DMS114 treated with DMSO at 0.1 percent for 48 hours (cell line): Measurements from ENCODE around the gene OR4E1.
"Not testable (repeated sequence)": the region's sequence is repeated elsewhere in the genome, so short reads cannot be mapped to it uniquely, and the experiment has no call there.

Experiments used
- DNase-seq: peaks from one replicate; lab custom pipeline; 2025; ENCODE audit not compliant: unreplicated experiment; lab: John Stamatoyannopoulos, UW

The OR4E1 gene

GRCh38 chr14:21673718-21674117, at the start of gene OR4E1:
Gene OR4E1, minus strand, starts transcription at chr14:21673818. Its CDS starts 2,883 bp downstream, at chr14:21670935.
- DNase-seq = no peak

- DNase-seq = no peak
Observed at GRCh38 chr14:21721504-21721903, 47.9 kb upstream of the OR4E1 start.

GRCh38 chr14:21719841-21720240, 46.2 kb upstream of the OR4E1 start:
- no peak for DNase-seq

GRCh38 chr14:21714318-21714929, 40.8 kb upstream of the OR4E1 start:
- DNase-seq = no peak

- no peak for DNase-seq
Observed at GRCh38 chr14:21712036-21712435, 38.4 kb upstream of the OR4E1 start.

GRCh38 chr14:21711360-21711961, 37.8 kb upstream of the OR4E1 start:
- DNase-seq = peak; percentile 29

- no peak for DNase-seq
Observed at GRCh38 chr14:21704338-21704737, 30.7 kb upstream of the OR4E1 start.

GRCh38 chr14:21703357-21704326, 30.0 kb upstream of the OR4E1 start:
- no peak for DNase-seq

- no peak for DNase-seq
Observed at GRCh38 chr14:21702316-21702715, 28.7 kb upstream of the OR4E1 start.

GRCh38 chr14:21699551-21699950, 25.9 kb upstream of the OR4E1 start:
- no peak for DNase-seq

GRCh38 chr14:21698538-21698937, 24.9 kb upstream of the OR4E1 start:
- not testable (repeated sequence) for DNase-seq

GRCh38 chr14:21697662-21698061, 24.0 kb upstream of the OR4E1 start:
- not testable (repeated sequence) for DNase-seq

GRCh38 chr14:21694425-21694824, 20.8 kb upstream of the OR4E1 start:
- DNase-seq = no peak

GRCh38 chr14:21686468-21686867, 12.8 kb upstream of the OR4E1 start:
- no peak for DNase-seq

- no peak for DNase-seq
Observed at GRCh38 chr14:21680072-21680471, 6.5 kb upstream of the OR4E1 start.

GRCh38 chr14:21675566-21675965, 1.9 kb upstream of the OR4E1 start:
- no peak for DNase-seq

- no peak for DNase-seq
Observed at GRCh38 chr14:21672116-21672515, 1.5 kb downstream of the OR4E1 start.

GRCh38 chr14:21671371-21671770, 2.2 kb downstream of the OR4E1 start:
- no peak for DNase-seq

GRCh38 chr14:21669284-21669683, 4.3 kb downstream of the OR4E1 start:
- DNase-seq = no peak

- DNase-seq = no peak
Observed at GRCh38 chr14:21668377-21668776, 5.2 kb downstream of the OR4E1 start.

- no peak for DNase-seq
Observed at GRCh38 chr14:21656980-21657379, 16.6 kb downstream of the OR4E1 start.

GRCh38 chr14:21654215-21654614, 19.4 kb downstream of the OR4E1 start:
- DNase-seq = no peak
